OCI-LY1 (cell line): ENCODE measurements around the gene CCDC192.

Source experiments
- H2AFZ ChIP-seq: fragments of 200-600 bp; sonication (generic), shearing (Covaris generic); 2 replicates; pipeline ENCODE4 v1.6.0; 2014; ENCODE audit warnings: antibody characterized with exemption, mild to moderate bottlenecking, low read length
- H3F3A ChIP-seq: fragments of 200-600 bp; sonication (generic), shearing (Covaris generic); 2 replicates; pipeline ENCODE4 v1.6.0; 2014; ENCODE audit warnings: mild to moderate bottlenecking, antibody characterized with exemption, low read length, moderate library complexity; ENCODE audit not compliant: insufficient read depth
- H3K27ac ChIP-seq: fragments of 200-600 bp; sonication (generic); 2 replicates; pipeline ENCODE4 v1.5.1; 2014; ENCODE audit warnings: low read length, mixed run types, mild to moderate bottlenecking, low read depth; ENCODE audit not compliant: poor library complexity, severe bottlenecking
- H3K27me3 ChIP-seq: fragments of 200-600 bp; sonication (generic); 2 replicates; pipeline ENCODE4 v1.6.0; 2014; ENCODE audit warnings: antibody characterized with exemption, mild to moderate bottlenecking, low read length, moderate library complexity; ENCODE audit not compliant: insufficient read depth
- H3K36me3 ChIP-seq: fragments of 200-600 bp; sonication (generic); 2 replicates; pipeline ENCODE4 v1.6.1; 2014; ENCODE audit warnings: mild to moderate bottlenecking, antibody characterized with exemption, low read length, moderate library complexity, mixed read lengths; ENCODE audit not compliant: insufficient read depth
- H3K4me1 ChIP-seq: fragments of 200-600 bp; sonication (generic); 2 replicates; pipeline ENCODE4 v1.5.1; 2014; ENCODE audit warnings: mild to moderate bottlenecking, low read length, moderate library complexity; ENCODE audit not compliant: insufficient read depth, severe bottlenecking
- H3K4me2 ChIP-seq: fragments of 200-600 bp; sonication (generic), shearing (Covaris generic); 2 replicates; pipeline ENCODE4 v1.6.1; 2014; ENCODE audit warnings: low read length
- H3K4me3 ChIP-seq: fragments of 200-600 bp; sonication (generic); 2 replicates; pipeline ENCODE4 v1.5.1; 2014; ENCODE audit warnings: low read length, low read depth, mild to moderate bottlenecking, mixed read lengths; ENCODE audit not compliant: poor library complexity, severe bottlenecking
- H3K79me2 ChIP-seq: fragments of 200-600 bp; shearing (Covaris generic); 2 replicates; pipeline ENCODE4 v1.6.1; 2016; ENCODE audit warnings: mixed run types, low read length, mixed read lengths; ENCODE audit not compliant: insufficient read depth
- H3K9ac ChIP-seq: fragments of 200-600 bp; sonication (generic), shearing (Covaris generic); 2 replicates; pipeline ENCODE4 v1.6.1; 2014; ENCODE audit warnings: mild to moderate bottlenecking, low read length, mixed read lengths
- H3K9me2 ChIP-seq: fragments of 200-600 bp; sonication (generic), shearing (Covaris generic); 2 replicates; pipeline ENCODE4 v1.6.1; 2014; ENCODE audit warnings: low read depth, mild to moderate bottlenecking, low read length, mixed read lengths
- H3K9me3 ChIP-seq: fragments of 200-600 bp; shearing (Covaris generic); 2 replicates; pipeline ENCODE4 v1.6.1; 2014; ENCODE audit warnings: low read length, mixed read lengths
- H4K20me1 ChIP-seq: fragments of 200-600 bp; sonication (generic), shearing (Covaris generic); 2 replicates; pipeline ENCODE4 v1.6.0; 2016; ENCODE audit warnings: mild to moderate bottlenecking, low read length; ENCODE audit not compliant: insufficient read depth
- CTCF ChIP-seq: fragments of 200-600 bp; sonication (generic), shearing (Covaris generic); IDR thresholded peaks from 2 replicates; pipeline ENCODE4 v1.5.1; 2017; ENCODE audit warnings: mild to moderate bottlenecking, antibody characterized with exemption, low read length, moderate library complexity, mixed read lengths
- EZH2 ChIP-seq: fragments of 200-600 bp; sonication (generic), shearing (Covaris generic); IDR thresholded peaks from 2 replicates; pipeline ENCODE4 v1.8.0; 2017; ENCODE audit warnings: borderline replicate concordance, mixed run types, mild to moderate bottlenecking, antibody characterized with exemption, low read length, moderate library complexity, mixed read lengths

Gene CCDC192

GRCh38 chr5:127919818-127920217 lies 216.6 kb downstream of the CCDC192 start:
- Histone ChIP-seq H3K4me2 (no peak overlapping the region), H3K9ac (no peak overlapping the region), H3K27ac (no peak overlapping the region), H2AFZ (no peak overlapping the region), H3K9me2 (no peaks in the 10 kb centered on the region), H3F3A (no peaks in the 10 kb centered on the region), H4K20me1 (no peaks in the 10 kb centered on the region), H3K9me3 (no peaks in the 10 kb centered on the region), H3K4me1 (no peaks in the 10 kb centered on the region), H3K27me3 (no peaks in the 10 kb centered on the region), H3K79me2 (no peaks in the 10 kb centered on the region), H3K36me3 (no peaks in the 10 kb centered on the region), H3K4me3 (no peak overlapping the region)
- no peak for TF ChIP-seq CTCF
- TF ChIP-seq EZH2, result no peak

GRCh38 chr5:127920936-127921335 lies 217.7 kb downstream of the CCDC192 start:
- no peaks in the 10 kb centered on the region for H3K27me3 ChIP-seq
- no peak for TF ChIP-seq CTCF
- TF ChIP-seq EZH2, result no peak

GRCh38 chr5:127922603-127923002 lies 219.4 kb downstream of the CCDC192 start:
- no peak overlapping the region for H3K4me3 ChIP-seq
- no peaks in the 10 kb centered on the region for H3K4me1 ChIP-seq
- H3K9me3 ChIP-seq, result no peaks in the 10 kb centered on the region
- TF ChIP-seq EZH2, result no peak
- TF ChIP-seq CTCF, result no peak
- H4K20me1 ChIP-seq, result no peaks in the 10 kb centered on the region
- no peaks in the 10 kb centered on the region for H3F3A ChIP-seq
- no peak overlapping the region for H3K4me2 ChIP-seq
- no peaks in the 10 kb centered on the region for H3K27me3 ChIP-seq
- H3K9me2 ChIP-seq, result no peaks in the 10 kb centered on the region
- no peaks in the 10 kb centered on the region for H3K36me3 ChIP-seq
- no peak overlapping the region for H2AFZ ChIP-seq
- H3K79me2 ChIP-seq, result no peaks in the 10 kb centered on the region
- no peak overlapping the region for H3K9ac ChIP-seq
- no peak overlapping the region for H3K27ac ChIP-seq

More at GRCh38 chr5:127920936-127921335, 217.7 kb downstream of the CCDC192 start:
- Histone ChIP-seq H3K4me2 (no peak overlapping the region), H3F3A (no peaks in the 10 kb centered on the region), H3K9me2 (no peaks in the 10 kb centered on the region), H3K4me3 (no peak overlapping the region), H3K27ac (no peak overlapping the region), H3K79me2 (no peaks in the 10 kb centered on the region), H4K20me1 (no peaks in the 10 kb centered on the region), H2AFZ (no peak overlapping the region), H3K9me3 (no peaks in the 10 kb centered on the region), H3K36me3 (no peaks in the 10 kb centered on the region), H3K9ac (no peak overlapping the region), H3K4me1 (no peaks in the 10 kb centered on the region)
